Neutrophil (primary cell): ENCODE results near the gene ZSCAN26.

Experiments used
- H3K27ac ChIP-seq: fragments of 200-600 bp; sonication (generic); 2 replicates; pipeline ENCODE4 v1.5.1; 2016; ENCODE audit warnings: mild to moderate bottlenecking, moderate library complexity
- H3K27me3 ChIP-seq: fragments of 200-600 bp; sonication (generic); 2 replicates; pipeline ENCODE4 v1.6.0; 2016; ENCODE audit warnings: mild to moderate bottlenecking
- H3K36me3 ChIP-seq: fragments of 200-600 bp; sonication (generic); 2 replicates; pipeline ENCODE4 v1.5.1; 2017
- H3K4me1 ChIP-seq, 2 experiments: fragments of 200-600 bp in 1 of 2; sonication (generic) in 1 of 2; 1 replicate in 1 of 2; 2 replicates in 1 of 2; pipeline versions ENCODE4 v1.5.1 to v1.6.1; 2013 to 2016; ENCODE audit warnings: low read depth in 1 of 2, low read length in 1 of 2, mild to moderate bottlenecking in 1 of 2, moderate library complexity in 1 of 2; ENCODE audit not compliant: control insufficient read depth in 1 of 2, insufficient read depth in 1 of 2
- H3K4me3 ChIP-seq, 2 experiments: fragments of 200-600 bp in 1 of 2; sonication (generic) in 1 of 2; 1 replicate in 1 of 2; 2 replicates in 1 of 2; pipeline ENCODE4 v1.5.1; 2013 to 2016; ENCODE audit warnings: low read depth in 1 of 2, low read length in 1 of 2, mild to moderate bottlenecking in 1 of 2, moderate library complexity in 1 of 2
- H3K9me3 ChIP-seq: fragments of 200-600 bp; sonication (generic); 2 replicates; pipeline ENCODE4 v1.5.1; 2016
- TF ChIP-seq, protein P1 (sequence below): fragments of 200-600 bp; sonication (generic); IDR thresholded peaks from 2 replicates; pipeline ENCODE4 v1.5.1; 2016; ENCODE audit warnings: antibody characterized with exemption

Gene ZSCAN26

DNA sequence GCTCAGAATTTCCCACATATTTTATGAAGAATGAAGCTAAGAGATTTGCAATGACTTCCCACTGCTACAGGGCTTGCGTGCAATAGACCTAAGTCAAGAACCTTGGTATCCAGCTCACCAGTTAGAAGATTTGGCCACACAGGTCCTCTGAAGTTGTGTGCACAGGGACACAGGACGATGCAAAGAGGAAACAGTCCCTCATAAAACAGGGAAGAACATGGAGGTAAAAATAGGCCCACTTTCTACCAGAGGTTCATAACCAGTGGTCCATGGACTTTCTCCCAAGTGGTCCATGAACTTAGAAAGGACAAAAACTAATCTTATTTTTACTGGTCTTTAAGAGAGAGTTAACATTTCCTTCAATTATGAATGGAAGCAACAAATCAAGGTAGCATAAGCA is 16.2 kb upstream of the ZSCAN26 start:
- Histone ChIP-seq H3K4me3 (no peak overlapping the region), H3K4me1 (peaks cover 25 to 30% of the 10 kb centered on the region in 2 experiments), H3K27ac (no peak overlapping the region), H3K27me3 (no peaks in the 10 kb centered on the region), H3K9me3 (no peaks in the 10 kb centered on the region), H3K36me3 (peaks cover 26% of the 10 kb centered on the region)
- TF ChIP-seq, protein P1, sequence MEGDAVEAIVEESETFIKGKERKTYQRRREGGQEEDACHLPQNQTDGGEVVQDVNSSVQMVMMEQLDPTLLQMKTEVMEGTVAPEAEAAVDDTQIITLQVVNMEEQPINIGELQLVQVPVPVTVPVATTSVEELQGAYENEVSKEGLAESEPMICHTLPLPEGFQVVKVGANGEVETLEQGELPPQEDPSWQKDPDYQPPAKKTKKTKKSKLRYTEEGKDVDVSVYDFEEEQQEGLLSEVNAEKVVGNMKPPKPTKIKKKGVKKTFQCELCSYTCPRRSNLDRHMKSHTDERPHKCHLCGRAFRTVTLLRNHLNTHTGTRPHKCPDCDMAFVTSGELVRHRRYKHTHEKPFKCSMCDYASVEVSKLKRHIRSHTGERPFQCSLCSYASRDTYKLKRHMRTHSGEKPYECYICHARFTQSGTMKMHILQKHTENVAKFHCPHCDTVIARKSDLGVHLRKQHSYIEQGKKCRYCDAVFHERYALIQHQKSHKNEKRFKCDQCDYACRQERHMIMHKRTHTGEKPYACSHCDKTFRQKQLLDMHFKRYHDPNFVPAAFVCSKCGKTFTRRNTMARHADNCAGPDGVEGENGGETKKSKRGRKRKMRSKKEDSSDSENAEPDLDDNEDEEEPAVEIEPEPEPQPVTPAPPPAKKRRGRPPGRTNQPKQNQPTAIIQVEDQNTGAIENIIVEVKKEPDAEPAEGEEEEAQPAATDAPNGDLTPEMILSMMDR, result no peak

DNA sequence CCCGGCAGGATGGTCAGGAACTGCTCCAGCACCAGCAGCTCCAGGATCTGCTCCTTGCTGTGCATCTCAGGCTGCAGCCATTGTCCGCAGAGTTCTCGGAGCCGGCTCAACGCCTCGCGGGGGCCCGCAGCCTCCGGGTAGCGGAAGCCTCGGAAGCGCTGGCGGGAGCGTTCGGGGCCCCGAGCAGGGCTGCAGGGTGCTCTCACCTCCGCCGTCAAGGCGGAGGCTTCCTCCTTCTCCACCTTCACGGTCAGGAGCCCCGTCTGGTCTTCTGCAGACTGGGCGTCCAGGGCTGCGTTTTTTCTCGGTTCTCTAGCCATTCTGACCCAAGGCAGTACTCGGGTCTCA is 15.3 kb upstream of the ZSCAN26 start:
- peak overlapping the region; percentile 83 for H3K27ac ChIP-seq
- H3K27me3 ChIP-seq, result no peaks in the 10 kb centered on the region
- H3K36me3 ChIP-seq, result peaks cover 18% of the 10 kb centered on the region
- H3K9me3 ChIP-seq, result no peaks in the 10 kb centered on the region
- peak overlapping the region; percentile 78 to 96 for H3K4me3 ChIP-seq
- peaks cover 25 to 30% of the 10 kb centered on the region in 2 experiments for H3K4me1 ChIP-seq
- TF ChIP-seq, protein P1, result no peak

DNA sequence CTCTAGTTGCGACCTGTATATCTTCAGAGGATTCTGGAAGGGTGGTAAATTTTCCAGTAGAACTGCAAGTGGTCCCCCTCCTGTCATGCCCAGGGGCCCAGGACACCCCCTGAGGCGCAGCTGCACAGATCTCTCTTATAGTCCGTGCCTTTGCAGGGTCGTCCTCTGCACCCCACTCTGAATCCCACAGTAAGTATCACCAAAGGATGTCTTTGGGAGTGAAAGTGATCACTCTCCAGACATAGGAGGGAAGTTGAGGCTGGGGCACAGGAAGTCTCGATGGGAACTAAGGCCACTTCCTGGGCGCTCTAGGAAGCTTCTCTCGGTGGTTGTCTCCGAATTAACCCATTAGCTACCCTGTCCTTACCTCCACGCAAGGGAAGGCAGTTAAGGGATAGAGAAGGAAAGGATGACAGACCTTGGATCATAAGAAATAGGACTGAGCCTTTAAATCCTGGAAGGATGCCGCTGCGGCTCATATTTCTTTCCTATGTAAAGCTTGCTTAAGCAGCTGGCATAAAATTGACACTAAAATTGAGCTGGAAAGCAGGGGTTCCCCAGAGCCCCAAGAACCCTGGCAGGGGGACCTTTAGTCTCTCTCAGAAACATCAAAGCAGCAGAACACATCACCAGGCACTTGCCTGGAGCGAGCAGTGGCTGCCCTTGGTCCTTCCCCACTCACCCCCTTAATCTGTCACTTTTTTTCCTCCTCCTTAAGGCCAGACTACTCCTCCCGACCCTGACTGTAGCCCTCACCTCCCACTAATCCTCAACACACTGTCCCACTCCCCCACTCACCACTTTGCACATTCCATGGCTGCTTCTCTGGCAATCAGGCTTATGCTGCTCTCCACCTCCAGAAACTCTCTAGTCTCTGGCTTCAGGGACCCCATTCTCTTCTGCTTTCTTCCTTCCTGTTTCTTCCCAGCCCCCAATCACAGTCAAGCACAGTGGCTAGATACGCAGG is 14.7 kb upstream of the ZSCAN26 start, which contains the start of gene ZKSCAN4:
ZKSCAN4 (minus strand) TSS at position 261 of the 967 bp plus-strand sequence. CDS start 289 bp downstream, outside the sequence.
- TF ChIP-seq, protein P1, result no peak
- peak within 1 kb of the TSS; percentile 83 for H3K27ac ChIP-seq
- no peaks in the 10 kb centered on the region for H3K9me3 ChIP-seq
- H3K36me3 ChIP-seq, result peaks cover 11% of the 10 kb centered on the region
- peaks cover 25 to 30% of the 10 kb centered on the region in 2 experiments for H3K4me1 ChIP-seq
- peak within 1 kb of the TSS; percentile 78 to 96 for H3K4me3 ChIP-seq
- H3K27me3 ChIP-seq, result no peaks in the 10 kb centered on the region

DNA sequence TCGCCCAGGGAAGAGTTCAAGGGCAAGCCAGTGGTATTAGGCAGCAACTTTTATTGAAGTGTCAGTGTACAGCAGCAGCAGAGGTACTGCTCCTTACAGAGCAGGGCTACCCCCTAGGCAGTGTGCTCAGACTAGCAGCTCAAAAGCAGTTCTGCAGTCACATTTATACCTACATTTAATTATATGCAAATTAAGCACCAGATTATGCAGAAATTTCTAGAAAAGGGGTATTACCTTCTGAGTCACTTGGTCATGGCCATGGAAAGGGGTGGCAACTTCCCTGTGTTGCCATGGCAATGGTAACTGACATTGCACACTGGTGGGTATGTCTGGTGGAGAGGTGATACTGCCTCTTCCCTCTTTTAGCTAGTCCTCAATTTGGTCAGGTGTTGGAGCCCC is 12.8 kb upstream of the ZSCAN26 start:
- H3K36me3 ChIP-seq, result no peaks in the 10 kb centered on the region
- H3K27me3 ChIP-seq, result no peaks in the 10 kb centered on the region
- TF ChIP-seq, protein P1, result no peak
- peaks cover 25 to 32% of the 10 kb centered on the region in 2 experiments for H3K4me1 ChIP-seq
- H3K27ac ChIP-seq, result peak overlapping the region; percentile 83
- no peaks in the 10 kb centered on the region for H3K9me3 ChIP-seq
- H3K4me3 ChIP-seq, result peak overlapping the region; percentile 24 to 78

DNA sequence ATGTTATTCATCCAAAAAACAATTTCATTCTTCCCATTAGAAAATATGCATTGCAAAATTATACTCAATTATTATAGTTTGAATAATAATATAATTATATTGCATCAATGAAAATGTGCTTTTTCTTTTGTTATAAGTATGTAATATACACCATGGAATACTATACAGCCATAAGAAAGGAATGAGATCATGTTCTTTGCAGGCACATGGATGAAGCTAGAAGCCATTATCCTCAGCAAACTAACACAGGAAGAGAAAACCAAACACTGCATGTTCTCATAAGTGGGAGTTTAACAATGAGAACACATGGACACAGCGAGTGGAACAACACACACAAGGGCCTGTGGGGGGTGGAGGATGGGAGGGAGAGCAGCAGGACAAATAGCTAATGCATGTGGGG is 9.9 kb upstream of the ZSCAN26 start:
- Histone ChIP-seq H3K27me3 (peaks cover 13% of the 10 kb centered on the region), H3K4me1 (peaks cover 24 to 33% of the 10 kb centered on the region in 2 experiments), H3K27ac (no peak overlapping the region), H3K36me3 (no peaks in the 10 kb centered on the region), H3K9me3 (no peaks in the 10 kb centered on the region), H3K4me3 (no peak overlapping the region)
- TF ChIP-seq, protein P1, result no peak
